ENCODE data around the gene RNU7-1.

RNU7-1 gene

DNA sequence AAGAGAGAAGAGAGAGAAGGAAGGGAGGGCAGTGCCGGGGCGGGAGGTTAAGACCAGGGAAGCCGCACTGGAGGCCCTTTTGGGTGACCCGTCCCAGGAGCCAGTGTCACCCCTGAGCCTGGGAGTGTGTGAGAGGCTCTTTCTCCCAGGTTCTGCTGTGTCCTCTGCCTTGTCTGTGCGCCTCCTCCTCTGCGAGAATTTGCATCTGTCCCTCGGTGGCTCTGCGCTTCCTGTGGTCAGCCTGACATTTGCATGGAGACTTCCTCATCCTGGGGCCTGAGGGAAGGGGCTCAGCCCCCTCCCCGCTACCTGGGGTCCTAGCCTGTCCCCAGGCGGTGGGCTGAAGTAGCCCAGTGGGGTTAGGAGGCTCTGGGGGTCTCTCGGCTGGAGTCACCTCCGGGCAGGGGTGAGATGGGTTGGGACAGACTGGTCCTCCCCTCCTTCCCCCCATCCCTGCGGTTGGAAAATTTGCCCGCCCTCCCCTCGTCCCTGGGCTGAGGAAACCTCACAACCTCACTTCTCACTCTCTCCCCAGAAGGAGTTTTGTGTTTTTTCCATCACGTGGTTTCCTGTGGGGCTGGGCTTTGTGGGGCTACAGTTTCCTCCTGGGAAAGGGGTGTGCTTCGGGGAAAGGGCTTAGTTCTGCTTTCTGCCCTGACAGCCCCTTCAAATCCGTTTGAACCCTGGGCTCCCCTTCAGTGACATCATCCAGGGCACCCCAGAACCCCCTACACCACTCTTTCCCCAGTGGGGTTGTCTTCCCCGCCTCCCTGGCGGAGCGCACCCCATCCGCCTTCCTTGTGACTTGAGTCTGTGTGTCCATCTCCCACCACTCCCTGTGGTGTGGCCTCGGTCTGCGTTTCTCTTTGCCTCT lies 10.1 kb downstream of the RNU7-1 start:
- H3K4me1 ChIP-seq (ENCODE audit: control insufficient read depth in 2 of 2, insufficient read depth in 2 of 2, low read length in 2 of 2) = peaks cover 29 to 53% of the 10 kb centered on the region in 2 donors
- H3K9ac ChIP-seq (ENCODE audit: low read depth in 1 of 2, low read length in 2 of 2) = peak overlapping the region; percentile 67 to 72
- H3K9me3 ChIP-seq (ENCODE audit: control insufficient read depth in 2 of 2, low read length in 2 of 2) = no peaks in the 10 kb centered on the region
- no peaks in the 10 kb centered on the region for H3K27me3 ChIP-seq (ENCODE audit: control insufficient read depth in 2 of 2, insufficient read depth in 2 of 2, low read length in 2 of 2)
- peak overlapping the region; percentile 79 to 91 for H3K27ac ChIP-seq (ENCODE audit: low read depth in 2 of 2, low read length in 2 of 2)
- peaks cover 7 to 36% of the 10 kb centered on the region in 2 donors for H3K36me3 ChIP-seq (ENCODE audit: control insufficient read depth in 2 of 2, insufficient read depth in 2 of 2, low read length in 2 of 2)
- H3K4me3 ChIP-seq (ENCODE audit: low read length in 2 of 2) = peak overlapping the region; percentile 62 to 76

DNA sequence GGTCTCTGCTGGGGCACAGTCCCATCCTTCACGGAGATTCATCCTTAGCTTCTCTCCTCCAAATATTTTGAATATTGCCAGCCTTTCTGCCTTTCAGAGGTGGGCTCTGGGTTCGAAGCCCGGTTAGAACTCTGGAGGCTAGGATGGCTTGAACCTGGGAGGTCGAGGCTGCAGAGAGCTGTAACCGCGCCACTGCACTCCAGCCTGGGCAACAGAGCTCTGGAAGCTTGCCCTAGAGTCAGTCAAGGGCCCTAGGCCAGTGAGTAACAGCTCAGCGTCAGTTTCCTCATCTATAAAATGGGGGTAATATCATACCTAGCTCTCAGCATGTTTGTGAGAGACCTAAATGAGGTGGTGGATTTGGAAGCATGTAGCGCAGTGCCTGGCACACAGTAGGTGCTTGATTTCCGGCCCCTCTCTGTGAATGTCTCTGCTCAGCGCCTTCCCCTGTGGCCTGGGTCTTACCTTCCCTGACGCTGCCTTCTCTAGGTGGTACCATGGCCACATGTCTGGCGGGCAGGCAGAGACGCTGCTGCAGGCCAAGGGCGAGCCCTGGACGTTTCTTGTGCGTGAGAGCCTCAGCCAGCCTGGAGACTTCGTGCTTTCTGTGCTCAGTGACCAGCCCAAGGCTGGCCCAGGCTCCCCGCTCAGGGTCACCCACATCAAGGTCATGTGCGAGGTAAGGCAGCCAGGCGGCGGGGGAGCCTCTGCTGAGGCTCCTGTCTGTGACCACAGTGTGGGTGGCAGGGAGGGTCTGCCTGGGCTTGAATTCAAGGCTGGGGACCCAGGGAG lies 10.9 kb downstream of the RNU7-1 start:
- peak overlapping the region; percentile 43 to 72 for H3K27ac ChIP-seq (ENCODE audit: low read depth in 2 of 2, low read length in 2 of 2)
- peak overlapping the region in 1 of 2 donors; percentile 17 for H3K9ac ChIP-seq (ENCODE audit: low read depth in 1 of 2, low read length in 2 of 2)
- peaks cover 26 to 49% of the 10 kb centered on the region in 2 donors for H3K4me1 ChIP-seq (ENCODE audit: control insufficient read depth in 2 of 2, insufficient read depth in 2 of 2, low read length in 2 of 2)
- H3K27me3 ChIP-seq (ENCODE audit: control insufficient read depth in 2 of 2, insufficient read depth in 2 of 2, low read length in 2 of 2) = no peaks in the 10 kb centered on the region
- no peaks in the 10 kb centered on the region for H3K9me3 ChIP-seq (ENCODE audit: control insufficient read depth in 2 of 2, low read length in 2 of 2)
- H3K4me3 ChIP-seq (ENCODE audit: low read length in 2 of 2) = peak overlapping the region in 1 of 2 donors; percentile 76
- H3K36me3 ChIP-seq (ENCODE audit: control insufficient read depth in 2 of 2, insufficient read depth in 2 of 2, low read length in 2 of 2) = peaks cover 7 to 36% of the 10 kb centered on the region in 2 donors

DNA sequence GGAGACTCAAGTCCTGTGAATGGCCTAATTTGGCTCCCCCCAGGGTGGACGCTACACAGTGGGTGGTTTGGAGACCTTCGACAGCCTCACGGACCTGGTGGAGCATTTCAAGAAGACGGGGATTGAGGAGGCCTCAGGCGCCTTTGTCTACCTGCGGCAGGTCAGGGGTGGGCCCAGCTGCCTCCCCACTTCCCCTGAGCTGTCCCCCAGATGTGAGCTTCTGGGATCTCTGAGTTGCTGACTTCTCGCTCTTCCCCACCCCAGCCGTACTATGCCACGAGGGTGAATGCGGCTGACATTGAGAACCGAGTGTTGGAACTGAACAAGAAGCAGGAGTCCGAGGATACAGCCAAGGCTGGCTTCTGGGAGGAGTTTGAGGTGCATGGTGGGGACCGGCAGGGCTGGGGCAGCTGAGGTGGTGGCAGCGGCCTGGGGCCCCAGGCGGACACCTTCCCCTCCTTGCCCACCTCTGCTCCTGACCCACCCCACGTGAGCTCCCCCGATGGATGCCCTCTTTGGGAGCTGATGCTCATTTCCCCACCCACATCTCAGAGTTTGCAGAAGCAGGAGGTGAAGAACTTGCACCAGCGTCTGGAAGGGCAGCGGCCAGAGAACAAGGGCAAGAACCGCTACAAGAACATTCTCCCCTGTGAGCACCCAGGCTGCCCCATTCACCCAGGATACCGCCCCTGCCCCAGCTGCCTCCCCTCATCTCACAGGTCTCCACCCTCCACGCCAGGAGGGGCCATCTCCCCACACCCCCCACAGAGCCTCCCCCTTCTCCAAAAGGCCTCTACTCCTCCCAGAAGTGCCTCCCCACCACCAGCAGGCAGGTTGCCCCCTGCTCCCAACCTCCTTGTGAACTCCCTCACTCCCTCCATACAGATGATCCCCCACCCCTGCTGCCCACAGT lies 11.7 kb downstream of the RNU7-1 start:
- Histone ChIP-seq H3K27me3 (ENCODE audit: control insufficient read depth in 2 of 2, insufficient read depth in 2 of 2, low read length in 2 of 2) (no peaks in the 10 kb centered on the region), H3K9me3 (ENCODE audit: control insufficient read depth in 2 of 2, low read length in 2 of 2) (no peaks in the 10 kb centered on the region), H3K27ac (ENCODE audit: low read depth in 2 of 2, low read length in 2 of 2) (peak overlapping the region in 1 of 2 donors; percentile 72), H3K36me3 (ENCODE audit: control insufficient read depth in 2 of 2, insufficient read depth in 2 of 2, low read length in 2 of 2) (peaks cover 7 to 36% of the 10 kb centered on the region in 2 donors), H3K4me1 (ENCODE audit: control insufficient read depth in 2 of 2, insufficient read depth in 2 of 2, low read length in 2 of 2) (peaks cover 31 to 53% of the 10 kb centered on the region in 2 donors), H3K4me3 (ENCODE audit: low read length in 2 of 2) (peak overlapping the region in 1 of 2 donors; percentile 76), H3K9ac (ENCODE audit: low read depth in 1 of 2, low read length in 2 of 2) (no peak overlapping the region)

DNA sequence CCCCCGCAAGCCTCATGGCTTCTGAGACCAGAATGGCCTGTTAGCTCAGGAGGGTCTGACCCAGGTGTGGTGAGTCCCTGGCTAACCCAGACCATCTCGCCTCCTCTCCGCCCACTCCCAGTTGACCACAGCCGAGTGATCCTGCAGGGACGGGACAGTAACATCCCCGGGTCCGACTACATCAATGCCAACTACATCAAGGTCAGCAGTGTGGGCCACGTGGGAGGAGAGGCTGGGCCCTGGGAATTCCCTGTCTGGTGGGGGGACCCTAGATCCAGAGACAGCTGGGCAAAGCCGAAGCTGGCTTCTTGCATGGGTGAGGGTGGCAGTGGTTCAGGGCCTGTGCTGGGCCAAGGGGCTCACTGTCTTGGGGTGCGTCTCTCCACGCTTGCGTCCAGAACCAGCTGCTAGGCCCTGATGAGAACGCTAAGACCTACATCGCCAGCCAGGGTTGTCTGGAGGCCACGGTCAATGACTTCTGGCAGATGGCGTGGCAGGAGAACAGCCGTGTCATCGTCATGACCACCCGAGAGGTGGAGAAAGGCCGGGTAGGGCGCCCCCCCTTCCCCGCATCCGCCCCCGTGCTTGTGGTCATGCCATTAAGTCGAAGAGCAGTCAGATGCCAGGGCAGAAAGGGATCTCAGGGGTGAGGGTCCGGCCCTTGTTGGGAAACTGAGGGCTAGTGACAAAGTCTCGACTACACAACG lies 12.6 kb downstream of the RNU7-1 start:
- H3K27ac ChIP-seq (ENCODE audit: low read depth in 2 of 2, low read length in 2 of 2) = peak overlapping the region in 1 of 2 donors; percentile 48
- H3K9ac ChIP-seq (ENCODE audit: low read depth in 1 of 2, low read length in 2 of 2) = no peak overlapping the region
- H3K4me1 ChIP-seq (ENCODE audit: control insufficient read depth in 2 of 2, insufficient read depth in 2 of 2, low read length in 2 of 2) = peaks cover 34 to 55% of the 10 kb centered on the region in 2 donors
- H3K4me3 ChIP-seq (ENCODE audit: low read length in 2 of 2) = no peak overlapping the region
- no peaks in the 10 kb centered on the region for H3K27me3 ChIP-seq (ENCODE audit: control insufficient read depth in 2 of 2, insufficient read depth in 2 of 2, low read length in 2 of 2)
- peaks cover 7 to 36% of the 10 kb centered on the region in 2 donors for H3K36me3 ChIP-seq (ENCODE audit: control insufficient read depth in 2 of 2, insufficient read depth in 2 of 2, low read length in 2 of 2)
- H3K9me3 ChIP-seq (ENCODE audit: control insufficient read depth in 2 of 2, low read length in 2 of 2) = no peaks in the 10 kb centered on the region

DNA sequence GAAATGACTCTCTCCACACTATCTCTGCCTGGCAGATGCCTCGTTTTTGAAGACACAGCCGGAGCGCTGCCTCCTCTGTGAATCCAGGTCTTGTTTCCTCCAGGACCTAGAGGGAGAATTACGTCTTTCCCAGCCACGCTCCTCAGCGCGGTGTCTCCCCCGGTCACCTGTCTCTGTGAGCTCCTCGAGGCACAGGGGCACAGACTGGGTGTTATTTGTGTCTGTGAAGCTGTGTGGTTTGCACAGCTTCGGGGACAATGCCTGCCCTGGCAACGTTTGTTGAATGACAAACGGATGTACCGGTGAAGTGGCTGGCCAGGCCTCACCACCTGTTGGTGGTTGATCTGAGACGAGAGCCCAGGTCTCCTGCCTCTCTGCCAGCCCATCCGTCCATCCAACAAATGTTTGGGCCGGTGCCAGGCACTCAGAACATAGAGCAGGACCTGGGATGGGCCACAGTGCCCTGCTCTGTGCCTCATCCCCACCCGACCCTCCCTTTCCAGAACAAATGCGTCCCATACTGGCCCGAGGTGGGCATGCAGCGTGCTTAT lies 13.6 kb downstream of the RNU7-1 start:
- peak overlapping the region in 1 of 2 donors; percentile 48 for H3K27ac ChIP-seq (ENCODE audit: low read depth in 2 of 2, low read length in 2 of 2)
- peaks cover 7 to 34% of the 10 kb centered on the region in 2 donors for H3K36me3 ChIP-seq (ENCODE audit: control insufficient read depth in 2 of 2, insufficient read depth in 2 of 2, low read length in 2 of 2)
- H3K27me3 ChIP-seq (ENCODE audit: control insufficient read depth in 2 of 2, insufficient read depth in 2 of 2, low read length in 2 of 2) = no peaks in the 10 kb centered on the region
- no peak overlapping the region for H3K9ac ChIP-seq (ENCODE audit: low read depth in 1 of 2, low read length in 2 of 2)
- H3K4me1 ChIP-seq (ENCODE audit: control insufficient read depth in 2 of 2, insufficient read depth in 2 of 2, low read length in 2 of 2) = peaks cover 45 to 66% of the 10 kb centered on the region in 2 donors
- H3K9me3 ChIP-seq (ENCODE audit: control insufficient read depth in 2 of 2, low read length in 2 of 2) = no peaks in the 10 kb centered on the region
- H3K4me3 ChIP-seq (ENCODE audit: low read length in 2 of 2) = no peak overlapping the region

DNA sequence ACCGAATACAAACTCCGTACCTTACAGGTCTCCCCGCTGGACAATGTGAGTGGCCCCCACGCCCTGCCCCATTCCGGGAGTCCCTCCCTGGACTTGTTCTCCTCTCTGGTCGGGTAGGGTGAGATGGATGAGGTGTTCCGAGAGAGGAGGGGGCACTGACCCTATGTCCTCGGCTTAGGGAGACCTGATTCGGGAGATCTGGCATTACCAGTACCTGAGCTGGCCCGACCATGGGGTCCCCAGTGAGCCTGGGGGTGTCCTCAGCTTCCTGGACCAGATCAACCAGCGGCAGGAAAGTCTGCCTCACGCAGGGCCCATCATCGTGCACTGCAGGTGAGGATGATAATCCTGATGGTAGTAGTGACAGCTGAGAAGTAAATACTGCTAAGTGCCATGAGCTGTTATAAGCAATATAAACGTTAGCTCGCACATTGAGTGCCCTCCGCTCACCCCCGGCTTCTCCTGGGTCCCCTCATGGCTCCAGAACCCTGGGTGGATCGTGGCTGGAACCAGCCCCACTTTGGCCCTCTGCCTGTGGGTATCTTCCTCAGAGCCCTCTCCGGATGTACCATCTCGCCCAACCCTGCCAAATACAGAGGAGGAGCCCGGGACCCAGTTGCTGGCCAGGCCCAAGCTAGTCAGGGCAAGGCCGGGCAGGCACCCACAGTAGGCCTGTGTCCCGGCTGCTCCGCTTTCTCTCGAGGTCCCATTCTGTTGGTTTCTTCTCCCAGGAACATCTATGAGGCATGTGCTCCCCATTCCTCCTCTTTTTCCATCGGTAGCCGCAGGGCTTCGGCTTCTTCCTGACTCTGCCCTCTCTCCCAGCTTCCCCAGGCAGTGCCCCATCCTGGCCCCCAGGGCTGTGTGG lies 14.4 kb downstream of the RNU7-1 start:
- no peaks in the 10 kb centered on the region for H3K9me3 ChIP-seq (ENCODE audit: control insufficient read depth in 2 of 2, low read length in 2 of 2)
- H3K27me3 ChIP-seq (ENCODE audit: control insufficient read depth in 2 of 2, insufficient read depth in 2 of 2, low read length in 2 of 2) = no peaks in the 10 kb centered on the region
- H3K36me3 ChIP-seq (ENCODE audit: control insufficient read depth in 2 of 2, insufficient read depth in 2 of 2, low read length in 2 of 2) = peaks cover 7 to 28% of the 10 kb centered on the region in 2 donors
- peaks cover 48 to 72% of the 10 kb centered on the region in 2 donors for H3K4me1 ChIP-seq (ENCODE audit: control insufficient read depth in 2 of 2, insufficient read depth in 2 of 2, low read length in 2 of 2)
- H3K9ac ChIP-seq (ENCODE audit: low read depth in 1 of 2, low read length in 2 of 2) = peak overlapping the region in 1 of 2 donors; percentile 41
- H3K27ac ChIP-seq (ENCODE audit: low read depth in 2 of 2, low read length in 2 of 2) = peak overlapping the region; percentile 70 to 98
- no peak overlapping the region for H3K4me3 ChIP-seq (ENCODE audit: low read length in 2 of 2)

DNA sequence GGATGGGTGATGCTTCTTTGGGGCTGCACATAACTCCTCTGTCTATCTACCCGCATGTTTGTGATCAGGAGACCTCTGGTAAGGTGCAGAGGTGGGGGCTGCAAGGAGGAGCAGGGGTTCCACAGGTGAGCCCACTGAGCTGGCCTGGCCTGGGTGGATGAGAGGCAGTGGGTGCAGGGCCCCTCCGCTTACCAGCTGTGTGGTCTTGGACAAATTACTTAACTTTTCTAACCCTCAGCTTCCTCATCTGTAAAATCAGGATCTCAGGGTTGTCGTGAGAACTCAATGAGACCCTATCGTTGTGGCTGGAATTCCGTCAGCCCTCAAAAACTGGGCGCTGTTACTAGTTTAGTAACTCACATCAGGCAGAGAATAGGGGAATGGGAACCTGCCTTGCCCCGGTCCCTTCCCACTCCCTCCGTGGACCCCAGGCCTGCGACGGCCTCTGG lies 15.0 kb downstream of the RNU7-1 start:
- H3K9me3 ChIP-seq (ENCODE audit: control insufficient read depth in 2 of 2, low read length in 2 of 2) = no peaks in the 10 kb centered on the region
- peaks cover 48 to 72% of the 10 kb centered on the region in 2 donors for H3K4me1 ChIP-seq (ENCODE audit: control insufficient read depth in 2 of 2, insufficient read depth in 2 of 2, low read length in 2 of 2)
- peak overlapping the region in 1 of 2 donors; percentile 23 for H3K4me3 ChIP-seq (ENCODE audit: low read length in 2 of 2)
- H3K27ac ChIP-seq (ENCODE audit: low read depth in 2 of 2, low read length in 2 of 2) = peak overlapping the region; percentile 70 to 98
- H3K9ac ChIP-seq (ENCODE audit: low read depth in 1 of 2, low read length in 2 of 2) = peak overlapping the region; percentile 1 to 35
- peaks cover 7 to 28% of the 10 kb centered on the region in 2 donors for H3K36me3 ChIP-seq (ENCODE audit: control insufficient read depth in 2 of 2, insufficient read depth in 2 of 2, low read length in 2 of 2)
- H3K27me3 ChIP-seq (ENCODE audit: control insufficient read depth in 2 of 2, insufficient read depth in 2 of 2, low read length in 2 of 2) = no peaks in the 10 kb centered on the region

DNA sequence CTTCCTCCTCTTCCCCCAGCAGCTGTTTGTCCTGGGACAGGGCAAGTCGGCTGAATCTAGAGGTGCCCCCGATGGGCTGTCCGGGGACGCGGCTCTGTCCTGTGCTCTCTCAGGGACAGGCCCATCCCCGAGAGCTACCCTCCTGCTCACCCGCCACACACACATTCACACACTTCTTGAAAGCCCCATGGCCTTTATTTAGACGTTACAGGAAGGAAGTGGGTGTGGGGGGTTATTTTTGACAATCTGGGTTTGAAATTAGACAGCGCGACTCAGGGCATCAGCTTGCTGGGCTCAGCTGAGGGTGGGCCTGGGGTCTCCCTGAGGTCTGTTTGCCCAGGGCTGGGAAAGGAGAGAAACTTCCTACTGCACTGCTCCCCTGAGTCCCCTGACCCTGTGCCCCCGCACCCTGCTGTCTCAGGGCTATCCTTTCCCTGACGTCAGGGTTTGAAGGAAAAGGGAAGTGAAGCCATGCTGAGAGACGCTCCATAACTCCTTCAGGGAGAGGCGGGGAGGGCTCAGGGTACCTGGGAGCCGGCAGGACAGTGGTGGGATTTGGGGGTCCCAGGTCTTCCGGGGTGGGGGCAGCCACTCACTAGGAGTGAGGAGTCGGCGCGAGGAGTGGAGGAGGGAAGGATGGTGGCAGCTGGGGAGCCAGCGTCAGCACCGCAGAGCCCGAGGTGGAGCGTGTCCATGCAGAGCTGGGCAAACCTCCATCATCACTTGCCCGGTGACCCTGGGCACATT lies 15.6 kb downstream of the RNU7-1 start:
- H3K36me3 ChIP-seq (ENCODE audit: control insufficient read depth in 2 of 2, insufficient read depth in 2 of 2, low read length in 2 of 2) = peaks cover 7 to 28% of the 10 kb centered on the region in 2 donors
- H3K4me1 ChIP-seq (ENCODE audit: control insufficient read depth in 2 of 2, insufficient read depth in 2 of 2, low read length in 2 of 2) = peaks cover 50 to 71% of the 10 kb centered on the region in 2 donors
- peak overlapping the region; percentile 70 to 98 for H3K27ac ChIP-seq (ENCODE audit: low read depth in 2 of 2, low read length in 2 of 2)
- no peaks in the 10 kb centered on the region for H3K9me3 ChIP-seq (ENCODE audit: control insufficient read depth in 2 of 2, low read length in 2 of 2)
- no peaks in the 10 kb centered on the region for H3K27me3 ChIP-seq (ENCODE audit: control insufficient read depth in 2 of 2, insufficient read depth in 2 of 2, low read length in 2 of 2)
- H3K4me3 ChIP-seq (ENCODE audit: low read length in 2 of 2) = peak overlapping the region in 1 of 2 donors; percentile 31
- H3K9ac ChIP-seq (ENCODE audit: low read depth in 1 of 2, low read length in 2 of 2) = peak overlapping the region; percentile 35 to 41

Data from mucosa of rectum (tissue), 2 donors.